ENCODE data around the gene SERINC4.
A peak's percentile ranks its signal among the peaks of the same experiment; 100 is the strongest.

The SERINC4 gene

DNA sequence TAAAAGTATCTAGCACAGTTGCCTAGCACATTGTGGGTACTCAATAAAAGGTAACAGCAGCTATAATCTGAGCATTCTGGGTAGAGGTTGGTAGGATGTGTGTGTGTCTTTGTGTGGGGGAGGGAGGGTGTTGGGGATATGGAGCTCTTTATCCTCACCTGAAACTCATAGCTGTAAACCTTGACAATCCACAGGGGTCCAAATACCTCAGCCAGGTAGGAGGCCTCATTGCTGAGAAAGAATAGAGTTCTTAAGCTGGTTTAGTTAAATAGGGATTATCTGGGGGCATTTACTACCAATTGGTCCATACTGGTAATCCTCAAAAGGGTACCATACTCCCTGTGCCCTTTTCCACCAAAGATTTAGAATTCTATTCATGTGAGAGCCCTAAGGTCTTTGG, 4.0 kb downstream of the SERINC4 start:
- DNase-seq = no peak

DNA sequence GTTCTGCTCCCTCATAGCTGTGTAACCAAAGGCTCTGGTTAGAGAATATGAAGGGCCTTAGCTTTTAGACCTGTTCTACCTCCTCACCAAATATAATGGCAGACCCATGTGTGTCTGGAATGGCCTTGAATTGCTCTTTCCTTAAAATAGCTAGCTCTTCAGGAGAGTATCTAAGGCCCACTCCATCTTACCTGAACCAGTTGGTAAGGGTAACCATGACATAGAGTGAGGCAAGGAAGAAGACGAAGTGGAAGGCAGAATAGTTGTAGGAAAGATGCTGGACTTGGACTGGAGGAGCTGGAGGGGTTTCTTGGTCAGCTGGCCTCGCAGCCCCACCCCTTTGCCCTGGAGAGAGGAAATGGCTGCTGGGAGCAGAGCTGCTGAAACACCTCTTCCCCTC, 4.8 kb downstream of the SERINC4 start:
- no peak for DNase-seq

DNA sequence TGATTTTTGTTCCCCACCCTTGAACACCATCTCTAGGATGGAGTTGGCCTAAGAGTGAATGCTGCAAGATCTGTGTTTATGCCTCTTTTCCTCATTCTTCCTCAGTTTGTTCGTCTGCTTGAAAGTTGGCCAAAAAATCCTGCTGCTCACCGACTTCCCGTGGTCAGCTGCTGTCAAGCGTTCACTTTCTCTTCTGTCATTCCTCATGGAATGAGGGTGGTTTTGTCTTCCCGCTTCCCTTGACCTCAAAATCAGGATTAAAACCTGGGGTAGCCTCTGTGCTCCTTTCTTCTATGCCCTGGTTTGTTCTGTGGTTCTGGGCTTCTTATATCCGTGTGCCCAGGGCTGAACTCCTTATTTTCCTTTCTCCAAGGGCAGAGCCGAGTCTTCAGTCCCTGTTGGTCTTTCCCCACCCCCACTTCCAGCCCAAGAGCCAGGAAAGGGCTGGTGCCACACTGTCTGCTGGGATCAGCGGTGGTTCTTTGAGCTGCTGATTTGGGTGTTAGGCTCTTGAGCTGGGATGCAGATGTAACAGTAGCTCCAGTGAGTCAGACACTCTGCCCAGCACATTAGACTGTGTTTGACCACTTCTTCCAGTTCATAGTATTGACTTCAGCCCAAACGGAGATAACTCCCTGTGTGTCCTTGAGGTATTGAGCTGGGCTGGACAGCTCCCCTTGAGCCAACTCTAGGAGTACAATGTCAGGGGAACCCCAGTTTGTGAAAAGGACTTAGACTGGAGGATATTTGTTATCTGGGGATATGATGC, 5.6 kb downstream of the SERINC4 start:
- no peak for DNase-seq

DNA sequence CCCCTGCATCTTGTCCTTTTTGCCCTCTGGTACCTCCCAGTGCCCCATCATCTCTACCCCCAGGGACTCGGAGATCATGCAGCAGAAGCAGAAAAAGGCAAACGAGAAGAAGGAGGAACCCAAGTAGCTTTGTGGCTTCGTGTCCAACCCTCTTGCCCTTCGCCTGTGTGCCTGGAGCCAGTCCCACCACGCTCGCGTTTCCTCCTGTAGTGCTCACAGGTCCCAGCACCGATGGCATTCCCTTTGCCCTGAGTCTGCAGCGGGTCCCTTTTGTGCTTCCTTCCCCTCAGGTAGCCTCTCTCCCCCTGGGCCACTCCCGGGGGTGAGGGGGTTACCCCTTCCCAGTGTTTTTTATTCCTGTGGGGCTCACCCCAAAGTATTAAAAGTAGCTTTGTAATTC, 6.4 kb downstream of the SERINC4 start:
- DNase-seq = no peak

DNA sequence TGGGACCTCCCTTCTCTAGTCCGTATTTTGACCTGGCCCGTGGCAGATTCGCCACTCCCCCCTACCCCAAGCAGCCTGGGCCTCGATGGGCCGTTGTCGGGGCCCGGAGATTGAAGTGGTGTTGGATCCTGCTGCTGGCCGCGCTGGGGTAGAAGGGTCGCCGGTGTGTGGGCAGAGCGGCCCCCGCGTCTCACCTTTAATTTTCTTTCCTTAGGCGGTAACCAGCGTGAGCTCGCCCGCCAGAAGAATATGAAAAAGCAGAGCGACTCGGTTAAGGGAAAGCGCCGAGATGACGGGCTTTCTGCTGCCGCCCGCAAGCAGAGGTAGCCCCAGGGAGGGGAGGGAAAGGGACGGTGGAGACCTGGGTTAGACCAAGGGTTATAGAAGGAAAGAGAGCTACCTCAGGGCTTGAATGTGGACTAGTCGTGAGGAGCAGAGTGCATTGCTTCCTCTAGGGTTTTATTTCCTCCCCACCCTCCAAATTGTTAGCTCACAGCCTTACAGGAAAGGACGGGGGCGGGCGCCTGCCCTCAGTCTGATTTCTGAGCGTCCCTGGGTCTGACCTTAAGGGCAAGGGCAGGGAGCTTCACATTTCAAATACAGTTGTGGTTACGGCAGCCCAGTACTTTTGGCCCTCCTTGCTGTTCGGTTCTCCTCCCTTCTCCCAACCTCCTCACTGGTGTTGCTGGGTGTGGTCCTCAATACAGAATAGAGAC, 7.1 kb downstream of the SERINC4 start:
- peak in 1 of 2 experiments; percentile 4 for DNase-seq

DNA sequence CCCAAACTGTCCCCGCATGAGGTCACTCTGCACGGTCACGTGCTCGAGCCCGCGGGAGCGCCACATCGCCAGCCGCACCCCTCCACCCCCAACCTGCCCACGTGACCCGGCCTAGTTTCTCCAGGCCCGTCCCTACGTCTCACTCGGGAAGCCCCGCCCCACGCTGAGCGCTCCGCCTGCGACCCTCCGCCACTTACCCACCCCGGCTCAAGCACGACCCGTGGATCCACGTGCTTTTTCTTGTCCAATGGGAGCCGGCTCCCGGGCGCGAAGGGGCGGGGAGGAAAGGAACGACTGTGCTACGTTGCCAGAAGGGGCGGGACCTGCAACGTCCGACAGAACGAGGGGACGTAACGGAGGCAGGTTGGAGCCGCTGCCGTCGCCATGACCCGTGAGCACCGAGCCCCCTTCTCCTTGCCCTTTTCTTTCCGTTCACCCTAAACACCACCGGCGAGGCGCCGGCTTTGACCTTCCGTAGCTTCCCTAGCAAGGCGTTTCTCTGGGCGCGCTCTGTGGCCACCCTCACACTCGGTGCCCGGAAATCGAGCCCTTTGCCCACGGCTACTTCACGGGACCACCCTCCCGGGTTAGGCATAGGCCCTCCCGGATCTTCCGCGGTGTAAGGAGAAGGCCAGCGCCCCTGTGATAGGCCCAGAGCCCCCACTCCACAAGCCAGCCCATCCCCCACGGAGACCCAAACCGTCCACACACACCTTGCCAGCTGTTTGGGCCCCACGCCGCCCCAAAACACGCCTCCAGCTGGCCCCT, 7.8 kb downstream of the SERINC4 start, which contains the start of gene SERF2:
Gene SERF2 (plus strand): TSS at position 328 of the 768 bp plus-strand sequence. CDS start 57 bp downstream, at position 385.
- DNase-seq = peak; percentile 93 to 95

DNA sequence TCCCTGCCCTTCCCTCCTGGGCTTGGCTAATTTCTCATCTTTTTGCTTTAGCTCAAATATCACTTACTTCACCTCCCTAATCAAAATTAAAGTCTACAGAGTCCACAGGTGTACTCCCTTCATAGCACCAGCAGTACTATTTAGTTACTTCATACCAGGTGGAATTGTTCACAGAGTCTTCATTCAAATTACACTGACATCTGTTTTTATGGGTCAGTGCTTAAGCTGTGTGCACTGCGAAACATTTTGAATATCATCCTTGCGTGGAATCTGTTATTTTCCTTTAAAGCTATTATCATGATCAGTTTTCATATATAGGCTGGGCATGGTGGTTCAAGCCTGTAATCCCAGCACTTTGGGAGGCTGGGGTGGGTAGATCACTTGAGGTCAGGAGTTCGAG, 10.6 kb downstream of the SERINC4 start:
- no peak for DNase-seq

DNA sequence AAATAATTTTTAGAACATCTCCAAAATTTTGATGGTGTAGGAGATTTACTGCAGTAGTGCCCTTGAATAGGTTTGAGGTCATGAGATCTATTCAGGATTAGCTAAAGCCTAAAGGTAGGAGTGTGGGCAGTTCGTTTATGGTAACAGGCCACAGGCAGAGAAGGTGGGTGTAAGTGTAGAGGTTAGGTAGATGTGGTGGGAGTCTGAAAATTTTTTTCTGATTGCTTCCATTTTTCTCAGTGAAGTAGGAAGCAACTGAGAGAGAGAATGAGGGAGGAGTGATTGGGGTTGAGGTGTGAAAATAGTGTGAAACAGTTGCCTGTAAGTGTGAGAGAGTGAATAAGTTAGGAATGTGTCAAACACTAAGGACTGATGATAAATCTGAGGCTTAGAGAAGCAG, 21.0 kb downstream of the SERINC4 start:
- no peak for DNase-seq

DNA sequence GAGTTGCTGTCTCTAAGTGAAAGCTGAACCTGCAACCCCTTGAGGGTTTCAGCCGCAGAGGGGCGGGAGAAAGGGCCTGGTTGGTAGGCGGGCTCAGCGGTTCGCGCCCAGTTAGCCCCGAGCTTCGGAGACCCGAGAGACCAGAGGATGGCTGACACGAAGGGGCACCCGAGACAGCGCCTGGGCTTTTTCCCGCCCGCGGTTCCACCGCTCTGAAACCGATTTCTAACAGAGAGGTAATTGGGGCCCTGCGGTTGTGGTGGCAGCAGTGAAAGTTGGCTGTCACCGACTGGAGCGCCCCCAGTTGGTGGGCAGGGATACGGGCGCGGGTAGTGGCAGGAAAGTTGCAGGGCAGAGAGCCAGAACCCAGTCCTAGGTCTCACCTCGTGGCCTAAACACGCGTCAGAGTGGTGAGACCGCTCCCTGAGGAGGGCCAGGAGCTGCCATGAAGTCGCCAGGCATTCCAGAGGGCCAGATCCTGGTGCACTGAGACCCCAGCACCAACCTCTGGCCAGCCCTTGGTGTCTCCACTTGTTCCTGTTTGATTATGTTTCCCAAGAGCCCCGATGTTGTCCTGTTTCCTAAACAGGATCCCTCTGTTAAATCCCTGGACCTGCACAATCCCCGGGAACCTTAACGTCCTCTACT, 22.6 kb downstream of the SERINC4 start:
- DNase-seq = peak; percentile 74 to 83

DNA sequence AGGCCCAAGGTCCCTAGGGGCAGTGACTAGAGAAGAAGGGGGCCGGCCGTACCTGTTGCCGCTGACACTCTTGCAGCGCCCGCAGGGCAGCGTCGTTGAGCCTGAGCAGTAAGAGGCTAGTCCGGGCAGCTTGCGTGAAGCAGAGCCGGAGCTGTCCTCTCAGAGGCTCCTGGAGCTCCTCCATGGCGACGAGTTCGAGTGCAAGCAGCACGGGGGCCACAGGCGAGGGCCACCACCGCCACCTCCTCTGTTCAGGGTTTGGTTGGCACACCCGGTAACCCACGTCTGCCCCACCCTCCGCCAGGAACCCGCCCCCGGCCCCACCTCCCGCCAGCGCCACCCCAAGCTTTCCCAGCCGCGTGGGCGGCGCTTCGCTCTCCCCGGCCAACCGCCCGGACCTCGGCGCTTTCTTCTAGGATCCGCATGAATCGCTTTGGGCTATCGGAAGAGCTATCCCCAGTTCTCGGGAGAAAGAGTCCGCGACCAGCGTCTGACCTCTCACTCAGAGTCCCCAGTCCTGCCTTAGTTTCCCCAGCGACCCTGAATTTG, 23.2 kb downstream of the SERINC4 start, which contains the start of gene ELL3:
Gene ELL3 (minus strand): TSS at position 249 of the 549 bp plus-strand sequence. CDS start 65 bp downstream, at position 184.
- DNase-seq = peak; percentile 74 to 80

DNA sequence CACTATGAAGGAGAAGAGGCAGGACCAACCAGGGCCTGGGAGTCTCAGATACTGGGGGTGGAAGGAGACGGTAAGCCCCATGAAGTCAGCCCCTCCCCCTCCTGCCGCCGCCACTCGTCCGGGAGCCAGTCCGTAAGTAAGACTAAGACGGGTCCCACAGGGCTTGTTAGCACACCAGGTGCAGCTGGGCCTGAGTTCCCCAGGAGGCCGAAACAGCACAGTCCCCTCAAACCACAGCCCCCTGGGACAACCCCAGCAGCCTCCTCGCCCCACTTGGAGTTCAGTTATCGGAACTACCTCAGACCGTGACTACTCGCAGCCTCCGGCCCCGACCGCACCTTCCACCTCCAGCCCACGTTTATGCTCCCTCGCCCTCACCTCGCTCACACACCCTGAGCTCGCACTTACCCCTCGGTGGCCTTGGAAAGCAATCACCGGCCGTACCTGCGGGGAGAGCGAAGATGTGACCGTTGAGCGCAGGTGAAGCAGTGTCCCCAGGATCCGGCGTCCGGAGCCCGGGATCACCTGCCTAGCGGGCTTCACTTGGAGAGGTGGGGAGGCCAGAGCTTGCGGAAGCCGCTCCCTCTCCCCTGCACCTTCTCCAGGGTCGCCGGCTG, 23.8 kb downstream of the SERINC4 start:
- DNase-seq = no peak

DNA sequence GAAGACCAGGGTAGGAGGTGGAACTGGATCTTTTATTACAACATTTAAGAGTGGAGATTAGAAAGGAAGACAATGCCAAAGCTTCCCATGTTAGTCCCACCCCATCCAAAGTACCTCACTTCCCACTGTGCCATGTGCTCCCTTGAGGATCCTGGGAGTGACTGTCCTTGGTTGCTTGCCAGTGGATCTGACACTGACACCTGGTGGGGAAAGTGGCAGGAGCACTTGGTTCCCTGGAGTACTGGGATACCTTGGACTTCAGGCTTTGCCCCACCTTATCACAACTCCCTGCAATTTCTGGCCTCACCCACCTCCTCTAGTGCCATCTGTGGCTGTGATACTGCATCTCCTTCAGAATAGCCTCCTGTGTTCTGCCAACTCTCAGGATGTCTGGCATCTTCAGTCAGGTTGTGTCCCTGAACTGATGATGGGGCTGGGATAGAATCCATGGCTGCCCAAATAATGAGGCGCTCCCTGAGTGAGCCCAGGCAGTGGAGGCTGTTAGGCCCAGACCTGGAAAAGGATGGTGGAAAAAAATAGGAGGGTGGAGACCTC, 24.5 kb downstream of the SERINC4 start:
- peak; percentile 46 to 51 for DNase-seq

DNA sequence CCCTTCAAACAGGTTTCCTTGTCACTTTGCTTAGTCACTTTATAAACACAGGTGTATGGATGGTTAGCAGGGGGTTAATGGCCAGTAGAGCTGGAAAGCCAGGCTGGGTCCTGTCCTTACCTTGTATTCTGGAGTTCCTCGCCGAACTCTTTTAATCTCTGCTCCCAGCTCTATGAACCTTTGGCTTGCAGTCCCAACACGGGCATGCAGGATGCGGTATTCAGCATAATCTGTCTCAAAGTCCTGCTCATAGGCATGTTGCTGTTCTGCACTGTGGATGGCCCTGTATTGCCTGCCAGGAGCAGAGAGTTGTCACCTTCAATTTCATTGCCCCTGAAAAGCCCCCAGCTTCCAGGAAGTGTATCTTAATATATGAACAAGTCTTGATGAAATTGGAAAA, 26.0 kb downstream of the SERINC4 start:
- no peak for DNase-seq

DNA sequence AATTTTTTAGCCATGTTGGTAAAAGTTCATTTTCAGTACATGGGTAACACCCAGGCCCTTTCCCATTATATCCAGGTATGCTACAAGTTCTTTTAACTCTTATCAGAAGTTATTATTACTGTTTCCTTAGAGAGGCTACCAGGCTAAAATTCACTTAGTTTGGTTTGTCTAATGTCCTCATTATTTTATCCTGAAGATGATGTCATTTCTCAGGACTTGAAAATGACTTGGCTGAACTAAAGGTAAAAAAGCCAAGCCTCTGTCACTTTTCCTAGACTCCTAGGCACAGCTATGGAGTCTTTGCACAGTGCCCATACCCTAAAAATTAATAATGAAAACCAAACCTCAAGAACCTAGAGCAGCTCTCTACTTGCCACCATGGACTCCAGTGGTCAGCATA, 27.4 kb downstream of the SERINC4 start:
- DNase-seq = no peak

DNA sequence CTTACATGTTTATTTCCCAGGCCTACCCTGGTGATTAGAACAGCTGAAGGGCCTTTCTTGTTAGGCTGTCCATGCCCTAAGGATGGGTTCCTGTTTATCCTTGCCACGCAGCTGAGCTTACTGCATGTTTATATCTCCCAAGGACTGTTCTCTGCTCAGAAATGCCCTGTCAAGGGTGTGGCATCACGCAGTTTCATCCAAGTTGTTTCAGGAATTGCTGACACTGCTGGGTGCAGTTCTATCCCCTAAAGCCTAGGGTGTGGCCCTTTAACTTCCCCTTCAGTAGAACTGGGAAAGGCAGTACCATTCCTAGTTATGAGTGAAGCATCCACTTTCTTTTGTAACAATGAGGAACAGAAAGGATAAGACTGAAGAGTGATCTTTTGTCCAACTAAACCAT, 28.2 kb downstream of the SERINC4 start:
- no peak for DNase-seq

DNA sequence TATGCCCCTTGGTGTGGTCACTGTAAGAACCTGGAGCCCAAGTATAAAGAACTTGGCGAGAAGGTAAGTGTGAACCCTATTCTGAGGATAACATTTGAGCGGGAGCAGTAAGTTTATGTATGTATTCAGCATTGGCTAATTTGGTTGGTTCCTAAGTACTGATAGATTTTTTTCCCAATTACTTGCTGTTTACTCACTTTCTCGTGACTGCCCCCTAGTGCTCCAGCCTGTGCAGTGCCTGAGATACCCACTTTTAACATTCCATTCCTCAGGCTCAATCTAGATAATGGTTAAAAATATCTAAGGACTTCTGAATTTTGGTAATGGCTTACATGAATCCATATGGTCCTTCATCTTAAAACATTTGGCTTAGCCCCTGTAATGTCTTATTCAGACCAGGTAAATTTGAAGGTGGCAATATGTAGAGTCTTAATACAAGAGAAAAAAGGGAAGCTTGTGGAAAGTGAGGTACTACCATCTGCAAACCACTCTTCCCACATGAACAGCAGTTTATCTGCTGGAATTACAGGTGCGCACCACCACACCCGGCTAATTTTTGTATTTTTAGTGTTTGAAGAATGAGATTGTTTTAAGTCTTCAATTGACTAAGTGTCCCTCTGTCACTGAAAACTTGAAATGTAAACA, 30.3 kb downstream of the SERINC4 start:
- DNase-seq = peak in 1 of 2 experiments; percentile 35

DNA sequence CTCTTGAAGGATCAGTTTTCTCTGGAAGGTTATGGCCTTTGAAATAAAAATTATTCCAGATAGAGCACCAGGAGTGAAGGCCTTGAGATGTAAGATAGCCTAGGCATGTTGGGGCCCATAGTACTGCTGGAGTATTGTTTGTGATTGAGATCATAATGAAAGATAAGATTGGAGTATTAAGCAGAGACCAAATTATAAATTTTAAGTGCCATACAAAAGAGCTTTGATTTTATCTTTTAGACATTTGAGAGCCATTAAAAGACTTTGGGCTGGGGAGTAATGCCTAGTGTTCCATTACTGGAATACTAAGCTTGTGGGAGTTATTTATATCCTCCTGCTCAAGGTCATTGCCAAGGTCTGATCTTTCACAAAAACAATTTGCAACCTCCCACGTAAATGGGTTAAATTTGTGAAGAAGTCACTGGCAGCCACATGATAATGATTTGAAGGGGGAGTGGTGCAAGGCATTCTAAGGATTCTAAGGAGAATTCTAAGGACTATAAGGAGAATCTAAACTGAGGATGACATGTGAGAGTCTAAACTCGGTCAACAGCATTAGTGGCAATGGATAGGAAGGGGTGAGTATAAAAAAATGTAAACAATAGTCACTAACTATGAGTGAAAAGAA, 36.1 kb downstream of the SERINC4 start:
- no peak for DNase-seq

DNA sequence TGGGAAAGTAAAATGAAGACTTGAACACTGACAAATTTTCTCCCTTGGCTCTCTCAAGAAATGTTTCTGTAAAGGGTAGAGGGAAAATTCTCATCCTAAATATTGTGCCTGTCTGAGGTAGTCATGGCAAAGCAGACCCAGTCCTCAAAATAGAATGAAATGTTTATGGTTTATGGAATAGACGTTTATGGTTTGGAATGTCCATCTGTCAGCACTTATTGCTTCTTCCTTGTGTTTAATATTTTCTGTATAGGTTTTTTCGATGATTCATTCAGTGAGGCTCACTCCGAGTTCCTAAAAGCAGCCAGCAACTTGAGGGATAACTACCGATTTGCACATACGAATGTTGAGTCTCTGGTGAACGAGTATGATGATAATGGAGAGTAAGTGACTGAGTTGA, 37.2 kb downstream of the SERINC4 start:
- no peak for DNase-seq

DNA sequence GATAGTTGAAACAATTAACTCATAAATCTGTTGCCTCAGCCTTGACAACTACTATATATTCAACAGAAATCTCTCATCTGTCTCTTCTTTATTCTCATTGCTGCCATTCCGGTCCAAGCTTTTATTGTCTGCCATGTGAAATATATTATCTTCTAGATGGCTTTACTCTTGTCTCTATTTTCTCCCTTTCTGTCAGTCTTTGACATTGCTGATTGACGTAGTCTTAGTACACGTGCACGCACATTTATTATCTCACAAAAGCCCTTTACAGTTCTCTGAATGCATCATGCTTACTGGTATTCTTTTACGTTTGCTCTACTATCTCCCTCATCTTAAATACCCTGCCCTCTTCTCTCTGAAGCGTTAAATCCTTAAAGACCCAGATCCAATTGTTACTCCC, 48.1 kb downstream of the SERINC4 start:
- DNase-seq = no peak

DNA sequence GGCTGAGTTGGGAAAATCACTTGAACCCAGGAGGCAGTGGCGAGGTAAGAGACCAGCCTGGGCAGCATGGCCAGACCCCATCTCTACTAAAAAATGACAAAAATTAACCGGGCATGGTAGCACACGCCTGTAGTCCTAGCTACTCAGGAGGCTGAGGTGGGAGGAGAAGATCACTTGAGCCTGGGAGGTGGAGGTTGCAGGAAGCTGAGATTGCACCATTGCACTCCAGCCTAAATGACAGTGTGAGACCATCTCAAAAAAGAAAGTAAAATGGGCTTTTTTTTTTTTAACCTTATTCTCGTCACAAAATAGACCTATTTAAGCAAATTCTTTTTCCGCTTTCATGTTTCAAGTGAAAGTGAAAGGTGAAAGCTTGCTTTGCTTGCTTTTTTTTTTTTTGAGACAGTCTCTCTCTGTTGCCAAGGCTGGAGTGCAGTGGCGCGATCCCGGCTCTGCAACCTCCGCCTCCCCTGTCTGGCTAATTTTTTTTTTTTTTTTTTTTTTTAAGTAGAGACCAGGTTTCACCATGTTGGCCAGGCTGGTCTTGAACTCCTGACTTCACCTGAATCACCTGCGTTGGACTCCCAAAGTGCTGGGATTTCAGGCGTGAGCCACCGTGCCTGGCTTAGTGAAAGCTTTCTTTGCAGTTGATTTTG, 50.2 kb downstream of the SERINC4 start:
- no peak for DNase-seq

Data from SW 1271 (cell line).